ENCODE results near the gene ADIG.

ADIG gene

DNA sequence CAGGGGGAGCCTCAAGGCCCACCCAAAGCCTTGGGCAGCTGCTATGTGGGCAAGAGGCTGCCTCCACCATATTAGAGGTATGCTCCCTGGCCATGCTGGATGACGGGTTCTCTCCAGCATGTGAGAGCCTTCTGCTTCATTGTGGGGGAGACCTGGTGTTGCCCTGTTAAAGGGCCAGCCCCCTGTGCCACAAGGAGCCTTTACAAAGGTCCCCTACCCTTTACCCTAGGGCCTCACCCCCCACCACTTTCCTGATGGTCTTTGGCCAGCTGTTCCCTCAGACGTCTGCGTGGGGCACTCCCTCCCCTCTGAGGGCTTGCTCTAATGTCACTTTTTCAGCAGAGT, 5.2 kb downstream of the ADIG start:
- H3K4me1 Mint-ChIP-seq, result peaks cover 3% of the 10 kb centered on the region
- no peak overlapping the region for H3K4me3 Mint-ChIP-seq
- no peak for TF ChIP-seq CTCF (IDR thresholded peaks at IDR 0.05; ENCODE audit: unreplicated experiment in 3 of 3)
- no peak overlapping the region for H3K27ac Mint-ChIP-seq
- H3K27me3 Mint-ChIP-seq (ENCODE audit: low read depth), result peaks cover 4% of the 10 kb centered on the region
- H3K9me3 Mint-ChIP-seq, result no peaks in the 10 kb centered on the region
- H3K36me3 Mint-ChIP-seq (ENCODE audit: low read depth), result no peaks in the 10 kb centered on the region

- no peak overlapping the region for H3K27ac Mint-ChIP-seq
- no peaks in the 10 kb centered on the region for H3K36me3 Mint-ChIP-seq (ENCODE audit: low read depth)
- TF ChIP-seq CTCF (IDR thresholded peaks at IDR 0.05; ENCODE audit: unreplicated experiment in 3 of 3), result no peak
- H3K4me1 Mint-ChIP-seq, result no peaks in the 10 kb centered on the region
- H3K9me3 Mint-ChIP-seq, result no peaks in the 10 kb centered on the region
- no peak overlapping the region for H3K4me3 Mint-ChIP-seq
- H3K27me3 Mint-ChIP-seq (ENCODE audit: low read depth), result peaks cover 4% of the 10 kb centered on the region
Measured at GRCh38 chr20:38588303-38588702, 7.3 kb downstream of the ADIG start.

DNA sequence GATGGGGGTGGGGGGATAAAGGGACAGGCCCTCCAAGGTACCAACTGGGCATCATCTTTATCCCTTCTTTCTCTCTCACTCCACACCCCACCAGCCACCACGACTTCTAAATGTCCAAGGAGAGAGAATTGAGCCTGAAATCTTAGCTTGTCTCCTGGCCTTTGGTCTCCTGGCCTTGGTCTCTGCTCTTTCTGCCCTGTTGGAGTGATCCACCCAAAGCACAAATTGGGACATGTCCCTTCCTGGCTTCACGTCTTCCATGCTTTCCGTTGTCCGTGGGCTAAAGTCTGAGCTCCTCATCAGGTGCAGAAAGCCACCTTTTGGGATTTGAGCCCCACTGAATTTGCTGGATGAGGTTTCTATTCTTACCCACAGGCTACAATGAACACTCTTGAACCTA, 8.4 kb downstream of the ADIG start:
- no peak for TF ChIP-seq CTCF (IDR thresholded peaks at IDR 0.05; ENCODE audit: unreplicated experiment in 3 of 3)
- Mint-ChIP-seq H3K36me3 (ENCODE audit: low read depth) (no peaks in the 10 kb centered on the region), H3K4me1 (no peaks in the 10 kb centered on the region), H3K4me3 (no peak overlapping the region), H3K27ac (no peak overlapping the region), H3K27me3 (ENCODE audit: low read depth) (peaks cover 4% of the 10 kb centered on the region), H3K9me3 (no peaks in the 10 kb centered on the region)

DNA sequence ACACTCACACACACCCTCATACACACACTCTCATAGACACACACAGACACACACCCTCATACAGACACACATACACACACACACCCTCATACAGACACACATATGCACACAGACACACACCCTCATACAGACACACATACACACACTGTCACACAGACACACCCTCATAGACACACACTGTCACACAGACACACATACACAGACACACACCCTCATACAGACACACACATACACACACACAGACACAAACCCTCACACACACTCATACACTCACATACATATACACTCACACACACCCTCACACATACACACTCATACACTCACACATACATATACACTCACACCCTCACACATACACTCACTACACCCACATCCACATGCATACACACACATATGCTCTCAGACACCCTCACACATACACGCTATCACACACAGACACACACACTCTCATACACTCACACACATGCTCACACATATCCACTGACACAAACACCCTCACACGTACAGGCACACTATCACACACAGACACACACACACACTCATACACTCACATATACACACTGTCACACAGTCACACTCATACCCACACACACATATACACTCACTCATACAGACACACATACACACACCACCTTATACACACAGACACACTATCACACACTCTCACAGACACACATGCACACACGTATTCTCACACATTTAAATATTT, 9.1 kb downstream of the ADIG start:
- Mint-ChIP-seq H3K36me3 (ENCODE audit: low read depth) (no peaks in the 10 kb centered on the region), H3K27ac (no peak overlapping the region), H3K9me3 (no peaks in the 10 kb centered on the region), H3K4me3 (no peak overlapping the region), H3K4me1 (no peaks in the 10 kb centered on the region), H3K27me3 (ENCODE audit: low read depth) (peaks cover under 1% of the 10 kb centered on the region)
- TF ChIP-seq CTCF (IDR thresholded peaks at IDR 0.05; ENCODE audit: unreplicated experiment in 3 of 3), result no peak

DNA sequence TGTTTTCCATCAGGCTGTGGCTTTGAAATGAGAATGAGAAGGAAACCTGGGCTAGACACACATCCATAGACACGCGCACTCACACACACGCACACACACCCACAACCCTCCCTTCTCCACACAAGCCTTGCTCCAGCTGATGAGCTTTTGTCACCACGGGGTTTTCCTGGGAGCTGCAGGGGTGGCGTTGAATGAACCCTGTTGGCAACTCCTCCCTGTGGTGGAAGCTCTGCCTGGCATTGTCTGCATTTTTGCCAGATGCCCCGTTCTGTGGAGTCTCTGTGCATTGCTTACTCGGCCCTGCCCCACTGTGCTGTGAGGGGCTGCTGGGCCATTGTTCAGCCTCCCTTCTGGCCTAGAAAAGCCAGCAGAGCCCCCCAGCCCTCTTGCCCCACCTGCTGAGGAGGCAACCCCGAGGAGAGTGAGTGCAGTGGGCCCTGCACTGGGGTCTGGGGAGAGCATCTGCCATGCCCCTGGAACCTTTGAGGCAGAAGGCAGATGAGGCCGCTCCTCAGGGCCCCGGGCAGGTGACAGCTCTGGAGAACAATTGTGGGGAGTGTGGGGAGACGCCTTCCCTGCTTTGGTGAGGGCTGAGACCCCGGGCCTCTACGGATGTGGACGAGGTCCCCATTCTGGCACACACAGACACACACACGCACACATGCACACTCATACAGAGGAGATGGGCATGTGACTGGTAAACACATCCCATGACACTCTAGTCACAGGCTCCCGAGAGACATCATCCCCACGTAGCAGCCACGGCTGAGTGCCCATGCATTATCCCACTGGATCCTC, 9.9 kb downstream of the ADIG start:
- H3K27ac Mint-ChIP-seq, result no peak overlapping the region
- H3K27me3 Mint-ChIP-seq (ENCODE audit: low read depth), result no peaks in the 10 kb centered on the region
- no peak overlapping the region for H3K4me3 Mint-ChIP-seq

More for the DNA sequence above, 9.9 kb downstream of the ADIG start:
- Mint-ChIP-seq H3K9me3 (no peaks in the 10 kb centered on the region), H3K36me3 (ENCODE audit: low read depth) (no peaks in the 10 kb centered on the region), H3K4me1 (no peaks in the 10 kb centered on the region)
- no peak for TF ChIP-seq CTCF (IDR thresholded peaks at IDR 0.05; ENCODE audit: unreplicated experiment in 3 of 3)
